Measurements from ENCODE around the gene ADGRL3. TPM values are rescaled to one million over a fixed set of nuclear protein-coding genes. Genes with fewer than 3 reads are reported as not detected.

ADGRL3 gene
- total and polyA plus RNA-seq, 9 donors = 0.88 to 9.5 (median 2.5) TPM

GRCh38 chr4:61212788-61213187, 12.7 kb downstream of the ADGRL3 start:
- no peaks in the 10 kb centered on the region for H3K9me3 ChIP-seq
- no peak for TF ChIP-seq POLR2A (IDR thresholded peaks at IDR 0.05)
- TF ChIP-seq EP300 (IDR thresholded peaks at IDR 0.05) = no peak
- no peak for TF ChIP-seq CTCF (IDR thresholded peaks at IDR 0.05)
- H3K4me1 ChIP-seq (ENCODE audit: insufficient read depth) = no peaks in the 10 kb centered on the region
- no peak overlapping the region for H3K27ac ChIP-seq
- H3K27me3 ChIP-seq = no peaks in the 10 kb centered on the region
- intact Hi-C loops (cut with DNase I) = no loop called here
- no peak overlapping the region for H3K4me3 ChIP-seq
- no peaks in the 10 kb centered on the region for H3K36me3 ChIP-seq
- WGBS, 3 donors = 64 to 74% (median 69%) methylated on average over 2 of the region's 2 CpGs
- no peak for DNase-seq

GRCh38 chr4:61214680-61215079, 14.6 kb downstream of the ADGRL3 start:
- Histone ChIP-seq H3K36me3 (no peaks in the 10 kb centered on the region), H3K27ac (no peak overlapping the region), H3K4me1 (ENCODE audit: insufficient read depth) (no peaks in the 10 kb centered on the region), H3K4me3 (no peak overlapping the region), H3K9me3 (no peaks in the 10 kb centered on the region), H3K27me3 (no peaks in the 10 kb centered on the region)
- intact Hi-C loops (cut with DNase I) = no loop called here
- no peak for TF ChIP-seq EP300 (IDR thresholded peaks at IDR 0.05)
- TF ChIP-seq CTCF (IDR thresholded peaks at IDR 0.05) = no peak
- TF ChIP-seq POLR2A (IDR thresholded peaks at IDR 0.05) = no peak
- no peak for DNase-seq
- 66 to 86% (median 82%) methylated on average over 5 of the region's 5 CpGs for WGBS, 3 donors

GRCh38 chr4:61217222-61217621, 17.1 kb downstream of the ADGRL3 start:
- no peaks in the 10 kb centered on the region for H3K4me1 ChIP-seq (ENCODE audit: insufficient read depth)
- TF ChIP-seq POLR2A (IDR thresholded peaks at IDR 0.05) (no peak), EP300 (IDR thresholded peaks at IDR 0.05) (no peak)
- no peaks in the 10 kb centered on the region for H3K36me3 ChIP-seq
- H3K27me3 ChIP-seq = no peaks in the 10 kb centered on the region
- 67 to 77% (median 76%) methylated on average over 1 of the region's 1 CpG for WGBS, 3 donors
- no peaks in the 10 kb centered on the region for H3K9me3 ChIP-seq
- intact Hi-C loops (cut with DNase I) = no loop called here
- H3K4me3 ChIP-seq = no peak overlapping the region
- DNase-seq = no peak
- H3K27ac ChIP-seq = no peak overlapping the region

- intact Hi-C loops (cut with DNase I) = no loop called here
- no peaks in the 10 kb centered on the region for H3K27me3 ChIP-seq
- H3K4me1 ChIP-seq (ENCODE audit: insufficient read depth) = no peaks in the 10 kb centered on the region
- H3K27ac ChIP-seq = no peak overlapping the region
- WGBS, 3 donors = 71 to 82% (median 73%) methylated on average over 2 of the region's 2 CpGs
- TF ChIP-seq CTCF (IDR thresholded peaks at IDR 0.05) = no peak
- no peak for TF ChIP-seq POLR2A (IDR thresholded peaks at IDR 0.05)
- TF ChIP-seq EP300 (IDR thresholded peaks at IDR 0.05) = no peak
- DNase-seq = no peak
- H3K9me3 ChIP-seq = no peaks in the 10 kb centered on the region
- no peaks in the 10 kb centered on the region for H3K36me3 ChIP-seq
- no peak overlapping the region for H3K4me3 ChIP-seq
These were observed 20.4 kb downstream of the ADGRL3 start for GRCh38 chr4:61220556-61220955.

- intact Hi-C loops (cut with DNase I) = no loop called here
- H3K9me3 ChIP-seq = no peaks in the 10 kb centered on the region
- DNase-seq = no peak
- 92 to 94% (median 93%) methylated on average over 4 of the region's 4 CpGs for WGBS, 3 donors
- H3K4me3 ChIP-seq = no peak overlapping the region
- H3K36me3 ChIP-seq = no peaks in the 10 kb centered on the region
- H3K27ac ChIP-seq = no peak overlapping the region
- no peaks in the 10 kb centered on the region for H3K4me1 ChIP-seq (ENCODE audit: insufficient read depth)
- TF ChIP-seq POLR2A (IDR thresholded peaks at IDR 0.05) = no peak
- TF ChIP-seq EP300 (IDR thresholded peaks at IDR 0.05) = no peak
- TF ChIP-seq CTCF (IDR thresholded peaks at IDR 0.05) = no peak
- no peaks in the 10 kb centered on the region for H3K27me3 ChIP-seq
These were observed 23.3 kb downstream of the ADGRL3 start for GRCh38 chr4:61223385-61223784.
